Fibroblast of skin of scalp (primary cell): ENCODE measurements around the gene UNG.
"Not testable (repeated sequence)": the region's sequence is repeated elsewhere in the genome, so short reads cannot be mapped to it uniquely, and the experiment has no call there.

ENCODE experiments used
- DNase-seq: peaks from one replicate; pipeline ENCODE4 v3.0.0-alpha.2; 2013

Gene UNG

DNA sequence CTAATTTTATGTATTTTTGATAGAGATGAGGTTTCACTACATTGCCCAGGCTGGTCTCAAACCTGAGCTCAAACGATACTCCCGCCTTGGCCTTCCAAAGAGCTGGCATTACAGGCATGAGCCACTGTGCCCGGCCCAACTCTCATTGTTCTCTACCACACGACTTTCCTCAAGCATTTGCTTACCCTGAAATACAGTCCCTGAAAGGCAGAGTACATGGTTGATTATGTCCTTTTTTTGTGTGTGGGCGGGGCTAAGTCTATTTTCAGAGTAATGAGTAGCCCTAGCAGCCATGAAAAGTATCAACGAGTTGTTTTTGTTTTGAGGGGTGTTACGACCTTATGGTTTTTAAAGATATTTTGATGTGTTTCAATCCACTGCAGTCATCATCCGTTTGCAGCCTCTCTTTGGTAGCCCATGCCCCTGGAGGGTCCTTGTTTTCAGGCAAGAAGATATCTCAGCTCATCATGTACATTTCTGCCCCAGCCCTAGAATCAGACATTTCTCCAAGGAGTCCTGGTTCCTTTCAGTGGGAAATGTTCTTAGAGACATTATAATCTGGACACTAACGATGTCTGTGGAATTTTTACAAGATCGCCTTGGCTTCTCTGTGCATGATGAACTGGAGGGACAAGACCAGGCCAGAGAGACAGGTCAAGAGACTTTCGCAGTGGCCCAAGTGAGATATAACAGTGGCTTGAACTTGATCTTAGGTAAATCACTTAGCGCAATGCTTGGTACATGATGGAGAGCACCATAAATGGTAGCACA lies 27.7 kb downstream of the UNG start:
- DNase-seq = no peak

DNA sequence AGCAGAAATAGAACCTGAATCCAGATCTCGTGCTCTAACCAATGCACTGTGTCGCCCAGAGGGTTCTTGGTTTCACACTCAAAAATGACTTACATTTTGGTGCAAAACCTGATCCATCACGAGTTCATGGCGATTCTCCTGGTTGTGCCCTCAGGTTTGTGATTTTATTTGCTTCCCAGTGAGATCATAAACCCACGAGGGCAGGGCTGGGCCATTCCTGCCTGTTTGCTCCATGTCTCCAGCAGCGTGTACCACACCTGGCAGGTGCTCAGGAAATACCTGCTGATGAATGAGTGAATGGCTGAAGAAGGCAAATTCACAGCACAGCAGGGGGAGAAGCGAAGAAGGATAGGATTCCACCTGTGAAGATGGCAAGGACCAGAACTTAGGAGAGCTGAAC lies 28.4 kb downstream of the UNG start:
- DNase-seq = no peak

DNA sequence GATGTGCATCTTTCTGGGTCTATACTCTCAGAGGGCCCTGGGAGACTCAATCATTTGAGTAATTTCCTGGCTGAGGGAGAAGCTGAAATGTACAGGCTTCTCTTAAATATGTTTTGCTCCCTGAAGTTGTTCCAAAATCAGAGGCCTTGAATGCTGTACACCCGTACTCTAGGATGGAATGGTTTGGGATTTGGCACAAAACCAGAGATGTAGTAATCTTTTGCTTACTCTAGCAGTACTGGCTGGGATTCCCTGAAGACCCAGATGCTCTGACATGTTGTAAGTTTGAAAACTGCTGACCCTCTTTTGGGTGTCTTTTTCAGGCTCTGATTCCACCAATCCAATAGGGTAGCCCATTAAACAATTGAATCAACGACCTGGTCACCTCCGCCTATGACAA lies 29.4 kb downstream of the UNG start:
- DNase-seq = no peak

DNA sequence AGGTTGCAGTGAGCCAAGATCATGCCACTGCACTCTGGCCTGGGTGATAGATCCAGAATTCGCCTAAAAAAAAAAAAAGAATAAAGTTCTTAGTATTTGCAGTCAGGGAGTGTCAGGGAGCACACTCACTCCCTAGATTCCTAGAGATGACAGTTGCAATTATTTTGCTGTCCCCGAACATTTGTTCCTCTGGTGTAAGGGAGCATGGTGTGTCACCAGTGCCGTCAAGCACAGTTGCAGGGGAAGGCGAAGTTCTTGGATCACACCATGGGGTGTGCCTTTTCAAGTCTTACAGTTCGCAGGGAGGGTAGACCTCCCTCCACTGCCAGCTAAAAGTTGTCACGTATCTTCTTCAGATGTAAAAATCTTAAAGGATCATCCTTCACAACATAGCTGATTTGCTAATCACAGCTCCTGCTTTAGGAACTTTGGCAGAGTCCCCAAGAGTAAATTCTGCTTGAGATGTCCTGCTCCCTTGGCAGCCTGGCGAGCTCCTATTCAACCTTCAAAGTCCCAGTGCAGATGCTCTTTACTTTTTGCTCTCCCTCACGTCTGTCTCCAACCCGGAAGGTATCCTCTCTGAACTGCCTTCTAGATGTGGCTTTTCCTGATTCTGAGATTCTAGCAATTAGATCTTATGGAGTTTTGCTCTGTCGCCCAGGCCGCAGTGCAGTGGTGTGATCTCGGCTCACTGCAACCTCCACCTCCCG lies 30.3 kb downstream of the UNG start:
- no peak for DNase-seq

DNA sequence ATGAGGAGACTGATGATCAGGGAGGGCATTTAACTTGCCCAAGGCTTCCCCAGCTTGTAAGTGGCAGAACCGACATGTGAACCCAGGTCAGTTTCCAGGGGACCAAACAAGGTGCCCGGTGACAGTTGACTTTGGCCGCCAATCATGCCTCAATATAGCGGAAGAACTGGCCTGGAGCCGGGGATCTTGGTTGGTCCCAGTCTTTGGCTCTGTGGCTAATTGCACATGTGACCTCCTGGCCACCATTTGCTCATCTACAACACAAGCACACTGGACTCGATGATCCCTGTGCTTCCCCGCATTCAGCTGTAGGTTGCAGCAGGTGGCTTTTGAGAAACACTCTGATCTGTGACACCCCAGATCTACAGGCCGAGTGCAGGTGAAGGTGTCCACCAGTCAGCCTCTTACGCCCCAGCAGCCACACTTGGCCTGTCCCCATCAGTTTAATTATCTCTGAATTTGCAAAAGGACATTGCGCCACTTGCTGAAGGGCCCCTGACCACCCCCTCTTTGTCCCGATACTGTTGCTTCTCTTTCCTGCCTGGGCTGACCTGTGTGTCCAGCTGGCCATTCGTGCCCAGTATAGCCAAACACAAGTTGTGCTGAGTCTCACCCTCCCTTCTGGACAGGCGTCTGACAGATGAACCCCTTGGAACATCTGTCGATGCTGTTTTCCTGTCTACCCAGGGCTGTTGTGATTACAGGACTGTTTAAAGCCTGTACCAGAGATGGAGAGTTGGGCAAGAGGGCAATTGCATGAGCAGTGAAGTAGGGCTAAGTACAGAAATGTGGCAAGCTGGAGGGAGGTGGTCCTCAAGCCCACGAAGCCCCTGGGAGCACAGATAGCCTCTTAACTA lies 33.1 kb downstream of the UNG start:
- no peak for DNase-seq

DNA sequence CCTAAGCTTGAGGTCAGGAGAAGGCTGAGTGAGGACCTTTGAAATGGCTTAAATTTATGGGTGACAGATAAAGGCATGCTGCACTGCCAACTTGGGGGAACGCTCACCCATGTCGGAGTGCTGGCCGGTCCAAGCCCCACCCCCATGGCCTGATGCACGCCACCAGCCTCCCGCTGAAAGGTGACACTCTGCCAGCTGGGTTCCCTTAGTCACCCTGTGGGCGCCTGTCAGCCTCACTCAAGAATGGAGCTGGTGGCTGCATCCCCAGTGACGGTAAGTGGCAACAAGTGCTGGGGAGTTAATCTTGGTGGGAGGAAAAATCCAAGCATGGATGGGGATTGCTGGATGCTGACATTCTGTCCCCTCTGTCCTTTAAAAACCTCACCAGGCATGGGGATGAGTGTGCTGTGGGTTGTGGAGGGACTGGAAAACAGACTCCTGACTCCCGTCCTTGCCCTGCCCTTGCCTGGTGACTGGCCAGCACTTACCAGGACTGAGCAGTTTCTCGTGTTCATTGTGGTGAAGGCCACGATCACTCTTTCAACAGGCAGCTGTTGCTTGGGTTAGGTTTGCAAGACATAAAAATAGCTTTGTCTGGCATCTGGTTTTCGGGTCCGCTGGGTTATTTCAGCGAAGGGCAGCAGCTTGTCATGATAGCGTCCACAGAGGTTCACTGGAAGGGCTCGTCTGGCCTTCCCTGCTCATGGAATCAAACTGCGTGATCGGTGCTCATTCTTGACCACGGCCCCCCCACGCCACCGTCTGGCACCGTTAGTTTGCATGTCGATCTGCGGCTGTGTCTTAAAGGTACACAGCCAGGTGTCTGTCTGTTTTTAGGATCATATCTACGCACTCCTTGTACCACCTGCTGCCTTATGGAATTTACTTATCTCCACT lies 34.0 kb downstream of the UNG start:
- DNase-seq = no peak

DNA sequence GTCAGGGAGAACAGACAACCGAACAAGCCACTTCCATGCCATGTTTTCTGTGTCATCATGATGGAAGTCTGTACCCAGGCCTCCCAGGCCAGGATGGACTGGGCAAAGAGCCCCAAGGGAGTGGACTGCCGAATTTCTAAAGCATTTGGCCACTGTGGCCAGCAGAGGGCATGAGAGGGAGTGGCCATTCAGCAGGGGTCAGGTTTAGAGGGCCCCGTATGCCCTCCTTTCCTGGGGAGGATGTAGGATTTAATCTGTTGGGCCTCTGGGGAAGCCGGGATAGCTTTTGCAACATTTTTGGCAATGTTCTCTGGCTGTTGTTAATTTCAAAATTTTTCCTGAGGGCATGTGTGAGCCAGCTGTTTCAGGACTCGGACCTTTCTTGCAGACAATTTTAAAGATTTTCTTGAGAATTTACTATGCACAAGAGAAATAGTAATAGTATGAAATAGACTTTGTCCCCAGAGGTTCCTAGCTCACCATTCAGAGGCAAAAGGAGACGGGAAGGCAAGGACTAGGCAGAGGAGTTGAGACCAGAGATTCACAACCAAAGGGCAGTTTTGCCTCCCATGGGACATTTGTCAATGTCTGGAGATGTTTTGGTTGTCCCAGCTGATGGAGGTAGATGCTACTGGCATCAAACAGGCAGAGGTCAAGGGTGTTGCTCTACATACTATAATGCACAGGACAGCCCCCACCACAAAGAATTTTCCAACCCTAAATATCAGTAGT lies 37.0 kb downstream of the UNG start:
- peak; percentile 20 for DNase-seq

DNA sequence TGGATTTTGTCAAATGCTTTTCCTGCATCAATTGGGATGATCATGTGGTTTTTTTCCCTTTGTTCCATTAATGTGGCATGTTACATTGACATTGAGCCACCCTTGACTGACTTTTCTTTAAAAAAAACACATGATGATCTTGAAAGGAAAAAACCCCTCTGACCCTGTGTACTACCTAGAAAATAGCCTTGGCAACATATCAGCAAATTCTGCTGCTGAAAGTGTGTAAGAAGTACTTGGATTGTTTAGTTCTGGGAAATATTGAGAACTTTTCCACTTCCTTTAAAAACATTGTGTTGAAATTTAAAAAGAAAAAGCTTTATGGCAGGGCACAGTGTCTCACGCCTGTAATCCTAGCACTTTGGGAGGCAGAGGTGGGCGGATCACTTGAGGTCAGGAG lies 39.7 kb downstream of the UNG start:
- no peak for DNase-seq

DNA sequence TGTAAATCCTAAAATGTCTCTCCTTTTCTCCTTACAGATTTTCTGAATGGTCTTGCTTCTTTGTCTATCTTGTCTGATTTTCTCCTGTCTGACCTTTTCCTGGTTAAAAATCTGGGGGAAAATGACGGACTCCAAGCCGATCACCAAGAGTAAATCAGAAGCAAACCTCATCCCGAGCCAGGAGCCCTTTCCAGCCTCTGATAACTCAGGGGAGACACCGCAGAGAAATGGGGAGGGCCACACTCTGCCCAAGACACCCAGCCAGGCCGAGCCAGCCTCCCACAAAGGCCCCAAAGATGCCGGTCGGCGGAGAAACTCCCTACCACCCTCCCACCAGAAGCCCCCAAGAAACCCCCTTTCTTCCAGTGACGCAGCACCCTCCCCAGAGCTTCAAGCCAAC lies 42.0 kb downstream of the UNG start:
- no peak for DNase-seq

DNA sequence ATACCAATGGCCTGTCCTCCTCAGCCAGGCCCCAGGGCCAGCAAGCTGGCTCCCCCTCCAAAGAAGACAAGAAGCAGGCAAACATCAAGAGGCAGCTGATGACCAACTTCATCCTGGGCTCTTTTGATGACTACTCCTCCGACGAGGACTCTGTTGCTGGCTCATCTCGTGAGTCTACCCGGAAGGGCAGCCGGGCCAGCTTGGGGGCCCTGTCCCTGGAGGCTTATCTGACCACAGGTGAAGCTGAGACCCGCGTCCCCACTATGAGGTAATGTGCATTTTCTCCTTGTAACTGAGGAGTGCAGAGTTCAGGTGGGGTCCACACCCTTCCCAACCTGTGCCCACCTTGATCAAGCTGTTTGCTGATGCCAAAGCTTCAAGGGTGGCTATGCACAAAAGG lies 42.4 kb downstream of the UNG start:
- no peak for DNase-seq

DNA sequence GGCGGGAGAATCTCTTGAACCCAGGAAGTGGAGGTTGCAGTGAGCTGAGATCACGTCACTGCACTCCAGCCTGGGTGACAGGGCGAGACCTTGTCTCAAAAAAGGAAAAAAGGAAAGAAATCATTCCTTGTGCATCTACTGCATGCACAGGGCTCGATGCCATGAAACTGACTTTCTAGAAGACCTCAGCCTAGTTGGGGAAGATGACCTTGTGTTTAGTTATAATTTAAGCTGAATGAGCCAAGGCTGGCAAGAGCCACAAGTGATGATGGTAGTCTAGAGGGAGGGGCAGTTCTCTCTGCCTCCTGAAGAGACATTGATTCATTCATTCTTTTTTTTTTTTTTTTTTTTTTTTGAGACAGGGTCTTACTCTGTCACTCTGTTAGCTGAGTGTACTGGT lies 43.2 kb downstream of the UNG start:
- DNase-seq = no peak

DNA sequence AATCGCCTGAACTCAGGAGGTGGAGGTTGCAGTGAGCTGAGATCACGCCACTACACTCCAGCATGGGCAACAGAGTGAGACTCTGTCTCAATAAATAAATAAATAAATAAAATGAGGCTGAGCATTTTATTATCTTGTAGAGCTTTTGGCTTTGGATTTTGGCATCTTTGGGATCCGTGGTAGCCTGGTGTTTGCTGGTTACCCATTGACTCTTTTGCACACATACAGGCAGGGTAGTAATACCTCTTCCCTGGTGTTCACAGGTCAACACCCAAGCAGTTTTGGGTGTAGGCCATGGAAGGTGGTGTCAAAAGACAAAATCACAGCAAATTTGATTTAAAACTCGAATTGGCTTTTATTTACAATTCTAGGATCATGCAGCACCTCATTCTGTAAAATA lies 46.8 kb downstream of the UNG start:
- DNase-seq = no peak

DNA sequence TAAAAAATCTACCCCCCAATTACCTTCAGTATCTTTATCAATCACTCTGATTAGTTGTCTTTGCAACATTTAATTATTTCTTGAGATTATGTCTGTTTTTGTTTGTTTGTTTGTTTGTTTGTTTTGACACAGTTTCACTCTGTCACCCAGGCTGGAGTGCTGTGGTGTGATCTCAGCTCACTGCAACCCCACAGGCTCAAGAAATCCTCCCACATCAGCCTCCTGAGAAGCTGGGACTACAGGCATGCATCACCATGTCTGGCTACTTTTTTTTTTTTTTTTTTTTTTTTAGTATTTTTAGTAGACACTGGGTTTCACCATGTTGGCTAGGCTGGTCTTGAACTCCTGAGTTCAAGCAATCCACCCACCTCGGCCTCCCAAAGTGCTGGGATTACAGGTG lies 49.7 kb downstream of the UNG start:
- not testable (repeated sequence) for DNase-seq

DNA sequence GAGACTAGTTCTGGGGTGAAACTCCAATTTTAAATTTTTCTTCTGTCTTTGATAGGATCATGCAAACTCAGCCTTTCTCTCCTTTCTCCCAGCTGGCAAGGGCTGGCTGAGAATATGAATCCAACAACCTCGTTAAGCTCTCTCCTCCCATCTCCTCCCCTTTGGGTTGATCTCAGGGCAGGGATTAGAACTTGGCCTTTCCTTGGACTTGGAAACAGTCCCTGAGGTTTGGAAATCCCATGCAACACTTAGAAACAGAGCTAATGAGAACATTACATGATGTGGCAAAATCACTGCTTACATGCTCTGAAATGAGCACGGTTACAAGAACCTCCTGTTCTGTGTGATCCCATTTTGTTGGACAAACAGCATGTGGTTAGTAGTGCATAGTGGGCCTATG lies 50.6 kb downstream of the UNG start:
- DNase-seq = no peak

DNA sequence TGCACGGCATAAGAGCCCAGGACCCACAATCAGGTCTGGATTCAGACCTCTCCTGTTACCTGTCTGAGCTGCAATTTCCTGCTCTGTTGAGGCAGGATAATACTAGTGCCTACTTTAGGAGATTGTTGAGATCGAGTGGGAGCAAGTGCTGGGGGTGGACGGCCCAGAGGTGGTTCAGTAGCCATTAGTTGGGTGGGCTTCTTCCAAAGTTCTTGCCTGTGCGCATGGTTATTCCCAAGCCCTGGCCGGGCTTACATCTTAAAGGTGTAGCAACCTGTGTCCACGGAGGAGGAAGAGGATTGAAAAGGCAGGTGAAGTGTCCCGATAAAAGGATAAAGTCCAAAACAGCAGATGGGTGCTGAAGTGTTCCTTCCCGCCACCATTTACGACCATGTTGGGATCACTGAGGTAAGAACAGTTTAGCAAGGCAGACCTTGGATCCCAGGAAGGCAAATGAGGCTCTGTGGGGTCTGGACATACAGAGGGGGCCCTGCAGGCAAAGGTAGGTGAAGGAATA lies 52.8 kb downstream of the UNG start:
- no peak for DNase-seq

DNA sequence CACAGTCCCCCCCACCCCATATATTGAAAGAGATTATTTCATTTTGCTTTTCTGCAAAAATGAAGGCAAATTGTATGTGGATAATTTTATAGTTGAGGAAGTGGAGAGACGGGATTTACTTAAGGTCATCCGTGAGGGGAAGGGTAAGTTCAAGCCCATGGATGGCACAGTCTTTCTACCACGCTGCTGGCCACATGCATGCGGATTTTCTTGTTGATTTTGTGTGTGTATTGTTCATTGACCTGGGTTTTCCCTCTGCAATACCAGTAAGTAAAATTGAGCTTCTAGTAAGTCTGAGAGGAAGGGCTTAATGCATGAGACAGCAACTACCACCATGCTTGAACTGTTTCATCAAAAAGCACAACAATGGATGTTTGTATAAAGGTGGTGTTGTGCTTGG lies 54.1 kb downstream of the UNG start:
- no peak for DNase-seq

DNA sequence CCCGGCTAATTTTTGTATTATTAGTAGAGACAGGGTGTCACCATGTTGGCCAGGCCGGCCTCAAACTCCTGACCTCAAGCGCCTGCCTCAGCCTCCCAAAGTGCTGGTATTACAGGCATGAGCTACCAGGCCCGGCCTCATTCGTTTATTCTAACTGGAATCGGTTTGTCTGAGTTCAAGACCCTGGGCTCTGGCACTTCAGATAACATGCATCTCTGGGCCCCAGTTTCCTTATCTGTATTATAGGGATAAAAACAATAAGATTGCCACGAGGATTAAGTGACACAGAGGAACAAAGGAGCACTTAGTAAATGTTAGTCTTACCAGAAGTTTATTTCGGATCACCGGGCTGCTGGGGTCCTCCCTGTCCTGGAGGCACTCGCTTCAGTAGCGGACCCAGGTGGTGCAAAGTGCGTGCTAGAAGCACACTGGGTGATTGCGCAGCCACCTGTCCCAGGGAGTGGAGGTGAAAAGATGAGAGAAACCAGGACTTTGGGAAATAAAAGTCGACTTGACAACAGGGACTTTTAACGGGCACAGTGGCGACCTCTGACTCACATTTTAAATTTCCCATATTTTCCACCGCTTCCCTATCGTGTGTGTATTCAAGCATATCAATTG lies 56.5 kb downstream of the UNG start:
- no peak for DNase-seq

DNA sequence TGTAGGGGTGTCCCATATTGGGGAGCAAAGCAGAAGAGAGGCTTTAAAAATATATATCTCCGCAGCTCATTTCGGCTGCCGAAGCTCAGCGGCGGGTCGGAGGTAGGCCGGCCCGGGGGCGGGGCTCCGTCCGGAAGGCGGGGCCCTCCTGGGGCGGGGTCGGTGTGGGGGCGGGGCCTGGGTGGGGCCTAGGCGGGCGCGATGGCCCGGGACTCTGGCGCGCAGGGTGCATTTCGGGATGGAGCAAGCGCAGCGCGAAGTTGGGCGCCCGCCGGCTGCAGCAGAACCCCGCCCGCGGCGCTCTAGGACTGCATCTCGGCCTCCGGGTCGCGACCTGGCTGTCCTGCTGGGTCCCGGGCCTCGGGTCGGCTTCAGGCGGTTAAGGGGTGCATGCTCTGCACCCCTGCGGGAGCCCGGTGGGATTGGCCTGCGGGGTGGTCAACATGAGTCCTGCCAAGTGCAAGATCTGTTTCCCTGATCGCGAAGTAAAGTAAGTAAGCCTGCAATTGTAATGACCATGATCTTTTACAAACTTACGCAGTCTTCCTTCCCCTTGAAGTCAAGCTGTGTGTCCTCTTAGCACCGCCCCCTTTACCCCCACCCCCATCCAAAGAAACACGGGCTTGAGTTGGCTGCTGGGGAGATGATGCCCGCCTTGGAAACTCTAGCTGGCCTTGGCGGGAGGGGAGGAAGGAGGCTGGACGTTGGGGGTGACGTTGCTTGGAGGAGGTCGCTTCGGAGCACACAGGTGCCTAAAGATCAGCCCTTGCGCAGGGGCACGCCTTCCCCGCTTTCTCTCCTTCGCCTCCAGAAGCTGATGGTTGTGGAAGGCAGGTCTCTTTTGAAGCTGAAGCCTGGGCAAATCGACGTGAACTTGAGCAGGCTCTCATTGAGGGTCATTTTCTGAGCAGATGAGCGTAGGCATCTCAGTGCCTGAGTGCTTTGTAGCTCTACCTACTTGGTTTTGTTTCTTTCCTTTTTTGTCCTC lies 57.3 kb downstream of the UNG start:
- peak; percentile 66 for DNase-seq

DNA sequence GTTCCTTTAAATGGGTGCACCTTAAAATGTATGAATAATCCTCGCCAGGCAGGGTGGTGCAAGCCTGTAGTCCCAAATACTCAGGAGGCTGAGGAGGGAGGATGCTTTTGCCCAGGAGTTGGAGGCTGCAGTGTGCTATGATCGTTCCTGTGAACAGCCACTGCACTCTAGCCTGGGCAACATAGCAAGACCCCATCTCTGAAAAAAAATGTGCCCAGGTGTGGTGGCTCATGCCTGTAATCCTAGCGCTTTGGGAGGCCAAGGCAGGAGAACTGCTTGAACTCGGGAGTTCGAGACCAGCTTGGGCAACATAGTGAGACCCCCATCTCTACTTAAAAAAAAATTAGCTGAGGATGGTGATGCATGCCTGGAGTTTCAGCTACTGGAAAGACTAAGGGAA lies 58.6 kb downstream of the UNG start:
- no peak for DNase-seq

DNA sequence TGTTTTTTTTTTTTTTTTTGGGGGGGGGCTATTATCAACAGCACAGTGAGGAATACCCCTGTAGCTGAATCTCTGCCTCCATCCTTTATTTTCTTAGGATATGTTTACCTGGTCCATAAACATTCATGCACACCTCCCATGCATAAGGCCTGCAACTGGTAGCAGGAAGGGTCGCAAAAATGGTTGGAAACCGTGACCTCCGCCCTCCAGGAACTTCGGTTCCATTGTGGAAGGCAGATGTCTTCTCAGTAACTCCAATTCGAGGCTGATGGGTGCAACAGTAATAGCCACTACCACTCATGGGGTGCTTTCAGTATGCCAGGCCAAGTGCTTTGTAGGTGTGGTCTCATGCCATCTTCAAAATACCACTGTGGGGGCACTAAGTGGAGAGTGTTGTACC lies 59.2 kb downstream of the UNG start:
- DNase-seq = no peak
